ENCODE measurements around the gene OR6J1.

DNA sequence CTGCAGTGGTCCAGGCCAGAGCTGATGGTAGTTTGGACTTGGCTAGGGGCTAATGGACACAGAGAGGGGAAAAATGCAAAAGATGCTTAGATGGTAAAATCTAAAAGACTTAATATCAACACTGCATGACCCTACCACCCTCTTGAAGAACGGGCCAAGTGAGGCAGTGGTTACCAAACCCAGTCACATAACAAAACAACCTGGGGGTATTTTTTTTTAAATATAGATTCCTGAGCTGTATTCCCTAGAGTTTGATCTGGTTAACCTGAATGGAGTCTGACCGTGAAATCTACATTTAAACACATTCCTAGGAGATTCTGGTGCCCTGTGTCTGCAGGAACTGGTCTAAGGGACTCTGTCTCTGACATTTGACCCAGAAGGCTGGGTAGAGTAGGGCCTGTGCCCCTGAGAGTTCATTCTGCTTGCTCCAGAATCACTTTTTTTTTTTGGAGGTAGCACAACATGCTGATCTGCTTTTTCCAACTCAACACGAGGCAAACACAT lies 30.4 kb downstream of the OR6J1 start:
- TF ChIP-seq EZH2 (IDR thresholded peaks at IDR 0.05; ENCODE audit: insufficient read depth, poor library complexity, severe bottlenecking) (no peak), EZH2phosphoT487 (IDR thresholded peaks at IDR 0.05; ENCODE audit: insufficient read depth, low read depth) (no peak)
